HepG2 (cell line): ENCODE data around the gene SLC35B3. TPM values are rescaled to one million over a fixed set of nuclear protein-coding genes. Genes with fewer than 3 reads are reported as not detected.

Experiments used
- AHDC1 ChIP-seq: sonication (generic); formaldehyde crosslinking; IDR thresholded peaks from 2 replicates; pipeline ENCODE4 v1.5.1; 2020; ENCODE audit warnings: mild to moderate bottlenecking, missing genetic modification reagents, borderline replicate concordance
- ARID2 ChIP-seq: sonication (generic); formaldehyde crosslinking; IDR thresholded peaks from 2 replicates; pipeline ENCODE4 v1.8.1; 2022; ENCODE audit warnings: mild to moderate bottlenecking, missing genetic modification reagents, borderline replicate concordance
- ATF2 ChIP-seq: sonication (generic); formaldehyde crosslinking; IDR thresholded peaks from 2 replicates; pipeline ENCODE4 v1.4.0; 2020; ENCODE audit warnings: missing genetic modification reagents
- BATF2 ChIP-seq: sonication (generic); formaldehyde crosslinking; IDR thresholded peaks from 2 replicates; pipeline ENCODE4 v1.8.0; 2022; ENCODE audit warnings: mild to moderate bottlenecking, missing genetic modification reagents, moderate library complexity
- BRF2 ChIP-seq: sonication (generic); formaldehyde crosslinking; IDR thresholded peaks from 2 replicates; pipeline ENCODE4 v1.8.1; 2022; ENCODE audit warnings: mild to moderate bottlenecking, missing genetic modification reagents
- DRAP1 ChIP-seq: IDR thresholded peaks from 2 replicates; pipeline ENCODE4 v1.6.1; 2016; ENCODE audit warnings: missing genetic modification reagents, missing compliant biosample characterization
- GTF2F1 ChIP-seq: fragments of 150-350 bp; IDR thresholded peaks from 2 replicates; pipeline ENCODE4 v1.6.1; 2014; ENCODE audit warnings: low read length
- HDAC2 ChIP-seq: sonication (generic); formaldehyde crosslinking; IDR thresholded peaks from 2 replicates; pipeline ENCODE4 v1.4.0; 2020; ENCODE audit warnings: missing genetic modification reagents
- KMT2A ChIP-seq: sonication (generic); formaldehyde crosslinking; IDR thresholded peaks from 2 replicates; pipeline ENCODE4 v1.4.0; 2020; ENCODE audit warnings: missing genetic modification reagents
- NFE2L1 ChIP-seq: sonication (generic); formaldehyde crosslinking; IDR thresholded peaks from 2 replicates; pipeline ENCODE4 v1.4.0; 2020; ENCODE audit warnings: missing genetic modification reagents, mild to moderate bottlenecking, borderline replicate concordance
- RARG ChIP-seq: sonication (generic); formaldehyde crosslinking; IDR thresholded peaks from 2 replicates; pipeline ENCODE4 v1.4.0; 2020; ENCODE audit warnings: low read depth, mild to moderate bottlenecking, missing genetic modification reagents
- SYNCRIP ChIP-seq: fragments of 200-400 bp; formaldehyde crosslinking; IDR thresholded peaks from 2 replicates; pipeline ENCODE4 v1.6.1; 2018; ENCODE audit warnings: mild to moderate bottlenecking, low read depth, low read length; ENCODE audit not compliant: insufficient read depth
- U2AF1 ChIP-seq: fragments of 200-400 bp; formaldehyde crosslinking; optimal IDR thresholded peaks from 2 replicates; pipeline ENCODE3; 2017; ENCODE audit warnings: mild to moderate bottlenecking, low read depth, low read length
- ZNF432 ChIP-seq: sonication (generic); formaldehyde crosslinking; IDR thresholded peaks from 2 replicates; pipeline ENCODE4 v1.5.0; 2020; ENCODE audit warnings: missing genetic modification reagents, mild to moderate bottlenecking, borderline replicate concordance
- ZNF570 ChIP-seq: sonication (generic); formaldehyde crosslinking; IDR thresholded peaks from 2 replicates; pipeline ENCODE4 v1.4.0; 2020; ENCODE audit warnings: mild to moderate bottlenecking, missing genetic modification reagents, borderline replicate concordance
- ZNF784 ChIP-seq: sonication (generic); formaldehyde crosslinking; IDR thresholded peaks from 2 replicates; pipeline ENCODE4 v1.5.1; 2020; ENCODE audit warnings: missing genetic modification reagents, mild to moderate bottlenecking, borderline replicate concordance
- ZSCAN25 ChIP-seq: sonication (generic); formaldehyde crosslinking; IDR thresholded peaks from 2 replicates; pipeline ENCODE4 v1.8.0; 2022; ENCODE audit warnings: mild to moderate bottlenecking, missing genetic modification reagents
- polyA plus RNA-seq, 8 experiments: library from polyadenylated mRNA; depleted of rRNA in 3 of 8; stranded (reverse) in 7 of 8; unstranded in 1 of 8; fragments of >200 nt; fragmentation: Illumina TruSeq in 4 of 8; extraction: Trizol in 4 of 8; gene quantifications; 2 replicates each; pipeline versions ENCODE4 v1.2.1 to v1.2.3, GENCODE V29; 2011 to 2016; ENCODE audit warnings: low read depth in 4 of 8, missing spikeins in 1 of 8, mixed read lengths in 1 of 8; ENCODE audit not compliant: insufficient read depth in 1 of 8
- total RNA-seq, 5 experiments: library from RNA; depleted of rRNA; stranded (reverse); fragments of >200 nt; fragmentation: Illumina TruSeq; extraction: Trizol; gene quantifications; 2 replicates each; pipeline ENCODE4 v1.2.3, GENCODE V29; 2016; ENCODE audit warnings: low read depth in 1 of 5

Gene SLC35B3
- total and polyA plus RNA-seq, 2 of the 13 experiments (the other 11 are each of a cell fraction or from before 2014, with no cell fraction given) = 8.7 to 13.5 TPM

GRCh38 chr6:8435093-8435844, at the start of gene SLC35B3 (continued):
- TF ChIP-seq ATF2 (CRISPR knock-in tag) = peak; percentile 13; the same call in 1 of the 2 replicates
- TF ChIP-seq ZNF784 = peak; percentile 44; the same call in 1 of the 2 replicates
- no peak for TF ChIP-seq BATF2 (CRISPR knock-in tag)
- no peak for TF ChIP-seq GTF2F1
- TF ChIP-seq U2AF1 = peak; percentile 39
- TF ChIP-seq HDAC2 = peak; percentile 77; the same call in 1 of the 2 replicates
- peak; percentile 83 for TF ChIP-seq ZSCAN25
- TF ChIP-seq ARID2 (CRISPR knock-in tag) = 0 out of 2 replicates have a peak, but pooled peaks have one; percentile 58
- TF ChIP-seq AHDC1 (CRISPR knock-in tag) = no peak; the same call in 1 of the 2 replicates
- TF ChIP-seq SYNCRIP = no peak
- no peak for TF ChIP-seq ZNF570 (CRISPR knock-in tag)
- peak; percentile 91; the same call in 1 of the 2 replicates for TF ChIP-seq BRF2 (CRISPR knock-in tag)
- no peak for TF ChIP-seq ZNF432 (CRISPR knock-in tag)
- TF ChIP-seq NFE2L1 (CRISPR knock-in tag) = no peak
- TF ChIP-seq RARG (CRISPR knock-in tag) = no peak
- peak; percentile 98 for TF ChIP-seq KMT2A (CRISPR knock-in tag)
- TF ChIP-seq DRAP1 (CRISPR knock-in tag) = peak; percentile 90
